ENCODE measurements around the gene IL10RA. TPM values are rescaled to one million over a fixed set of nuclear protein-coding genes. Genes with fewer than 3 reads are reported as not detected.

The IL10RA gene
- total and polyA plus RNA-seq, 9 of the 15 experiments (the other 6 are each of a cell fraction or from before 2014, with no cell fraction given), result 0.17 to 17.3 (median 2.9) TPM

DNA sequence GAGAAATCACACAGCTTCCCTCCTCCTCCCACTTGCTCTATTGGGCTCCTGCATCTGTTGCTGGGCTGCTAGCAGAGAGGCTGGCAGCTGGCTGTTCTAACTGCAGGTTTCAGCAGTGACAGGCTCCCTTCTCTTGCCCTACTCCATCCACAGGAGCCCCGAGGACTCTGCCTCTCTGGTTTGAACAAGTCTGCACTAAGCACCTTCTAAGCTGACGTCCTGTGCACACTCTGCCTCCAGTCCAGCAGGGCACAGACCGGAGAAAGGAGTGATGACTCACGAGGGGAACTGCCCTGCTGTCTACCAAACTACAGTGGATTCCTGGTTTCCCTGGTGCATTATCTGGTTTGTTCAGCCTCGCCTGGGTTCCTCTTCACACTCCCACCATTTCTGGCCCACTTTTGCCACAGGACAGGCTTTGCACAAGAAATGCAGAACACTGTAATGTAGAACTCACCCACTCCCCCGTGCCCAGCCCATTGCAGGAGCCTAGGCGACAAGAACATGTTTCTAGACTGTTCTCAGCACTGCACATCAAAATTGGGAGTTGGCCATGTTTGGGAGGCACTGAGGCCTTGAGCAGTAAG is 26.0 kb downstream of the IL10RA start (continued):
- TF ChIP-seq, protein P1, sequence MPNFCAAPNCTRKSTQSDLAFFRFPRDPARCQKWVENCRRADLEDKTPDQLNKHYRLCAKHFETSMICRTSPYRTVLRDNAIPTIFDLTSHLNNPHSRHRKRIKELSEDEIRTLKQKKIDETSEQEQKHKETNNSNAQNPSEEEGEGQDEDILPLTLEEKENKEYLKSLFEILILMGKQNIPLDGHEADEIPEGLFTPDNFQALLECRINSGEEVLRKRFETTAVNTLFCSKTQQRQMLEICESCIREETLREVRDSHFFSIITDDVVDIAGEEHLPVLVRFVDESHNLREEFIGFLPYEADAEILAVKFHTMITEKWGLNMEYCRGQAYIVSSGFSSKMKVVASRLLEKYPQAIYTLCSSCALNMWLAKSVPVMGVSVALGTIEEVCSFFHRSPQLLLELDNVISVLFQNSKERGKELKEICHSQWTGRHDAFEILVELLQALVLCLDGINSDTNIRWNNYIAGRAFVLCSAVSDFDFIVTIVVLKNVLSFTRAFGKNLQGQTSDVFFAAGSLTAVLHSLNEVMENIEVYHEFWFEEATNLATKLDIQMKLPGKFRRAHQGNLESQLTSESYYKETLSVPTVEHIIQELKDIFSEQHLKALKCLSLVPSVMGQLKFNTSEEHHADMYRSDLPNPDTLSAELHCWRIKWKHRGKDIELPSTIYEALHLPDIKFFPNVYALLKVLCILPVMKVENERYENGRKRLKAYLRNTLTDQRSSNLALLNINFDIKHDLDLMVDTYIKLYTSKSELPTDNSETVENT (CRISPR knock-in tag; IDR thresholded peaks at IDR 0.05), result no peak
- TF ChIP-seq RBM14 (IDR thresholded peaks at IDR 0.05; ENCODE audit: borderline replicate concordance, insufficient read depth, low read depth, low read length), result no peak
- no peak for TF ChIP-seq KLF1 (tag; IDR thresholded peaks at IDR 0.05)
- TF ChIP-seq, protein P2, sequence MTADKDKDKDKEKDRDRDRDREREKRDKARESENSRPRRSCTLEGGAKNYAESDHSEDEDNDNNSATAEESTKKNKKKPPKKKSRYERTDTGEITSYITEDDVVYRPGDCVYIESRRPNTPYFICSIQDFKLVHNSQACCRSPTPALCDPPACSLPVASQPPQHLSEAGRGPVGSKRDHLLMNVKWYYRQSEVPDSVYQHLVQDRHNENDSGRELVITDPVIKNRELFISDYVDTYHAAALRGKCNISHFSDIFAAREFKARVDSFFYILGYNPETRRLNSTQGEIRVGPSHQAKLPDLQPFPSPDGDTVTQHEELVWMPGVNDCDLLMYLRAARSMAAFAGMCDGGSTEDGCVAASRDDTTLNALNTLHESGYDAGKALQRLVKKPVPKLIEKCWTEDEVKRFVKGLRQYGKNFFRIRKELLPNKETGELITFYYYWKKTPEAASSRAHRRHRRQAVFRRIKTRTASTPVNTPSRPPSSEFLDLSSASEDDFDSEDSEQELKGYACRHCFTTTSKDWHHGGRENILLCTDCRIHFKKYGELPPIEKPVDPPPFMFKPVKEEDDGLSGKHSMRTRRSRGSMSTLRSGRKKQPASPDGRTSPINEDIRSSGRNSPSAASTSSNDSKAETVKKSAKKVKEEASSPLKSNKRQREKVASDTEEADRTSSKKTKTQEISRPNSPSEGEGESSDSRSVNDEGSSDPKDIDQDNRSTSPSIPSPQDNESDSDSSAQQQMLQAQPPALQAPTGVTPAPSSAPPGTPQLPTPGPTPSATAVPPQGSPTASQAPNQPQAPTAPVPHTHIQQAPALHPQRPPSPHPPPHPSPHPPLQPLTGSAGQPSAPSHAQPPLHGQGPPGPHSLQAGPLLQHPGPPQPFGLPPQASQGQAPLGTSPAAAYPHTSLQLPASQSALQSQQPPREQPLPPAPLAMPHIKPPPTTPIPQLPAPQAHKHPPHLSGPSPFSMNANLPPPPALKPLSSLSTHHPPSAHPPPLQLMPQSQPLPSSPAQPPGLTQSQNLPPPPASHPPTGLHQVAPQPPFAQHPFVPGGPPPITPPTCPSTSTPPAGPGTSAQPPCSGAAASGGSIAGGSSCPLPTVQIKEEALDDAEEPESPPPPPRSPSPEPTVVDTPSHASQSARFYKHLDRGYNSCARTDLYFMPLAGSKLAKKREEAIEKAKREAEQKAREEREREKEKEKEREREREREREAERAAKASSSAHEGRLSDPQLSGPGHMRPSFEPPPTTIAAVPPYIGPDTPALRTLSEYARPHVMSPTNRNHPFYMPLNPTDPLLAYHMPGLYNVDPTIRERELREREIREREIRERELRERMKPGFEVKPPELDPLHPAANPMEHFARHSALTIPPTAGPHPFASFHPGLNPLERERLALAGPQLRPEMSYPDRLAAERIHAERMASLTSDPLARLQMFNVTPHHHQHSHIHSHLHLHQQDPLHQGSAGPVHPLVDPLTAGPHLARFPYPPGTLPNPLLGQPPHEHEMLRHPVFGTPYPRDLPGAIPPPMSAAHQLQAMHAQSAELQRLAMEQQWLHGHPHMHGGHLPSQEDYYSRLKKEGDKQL (CRISPR knock-in tag; IDR thresholded peaks at IDR 0.05; ENCODE audit: borderline replicate concordance), result no peak
- peak; percentile 38; the same call in 1 of the 2 replicates for TF ChIP-seq C11orf30 (IDR thresholded peaks at IDR 0.05; ENCODE audit: low read depth)
- TF ChIP-seq SRF (CRISPR knock-in tag; IDR thresholded peaks at IDR 0.05), result peak in 1 of 2 experiments; percentile 31; a peak in 1 of 4 replicates
- TF ChIP-seq, protein P3, sequence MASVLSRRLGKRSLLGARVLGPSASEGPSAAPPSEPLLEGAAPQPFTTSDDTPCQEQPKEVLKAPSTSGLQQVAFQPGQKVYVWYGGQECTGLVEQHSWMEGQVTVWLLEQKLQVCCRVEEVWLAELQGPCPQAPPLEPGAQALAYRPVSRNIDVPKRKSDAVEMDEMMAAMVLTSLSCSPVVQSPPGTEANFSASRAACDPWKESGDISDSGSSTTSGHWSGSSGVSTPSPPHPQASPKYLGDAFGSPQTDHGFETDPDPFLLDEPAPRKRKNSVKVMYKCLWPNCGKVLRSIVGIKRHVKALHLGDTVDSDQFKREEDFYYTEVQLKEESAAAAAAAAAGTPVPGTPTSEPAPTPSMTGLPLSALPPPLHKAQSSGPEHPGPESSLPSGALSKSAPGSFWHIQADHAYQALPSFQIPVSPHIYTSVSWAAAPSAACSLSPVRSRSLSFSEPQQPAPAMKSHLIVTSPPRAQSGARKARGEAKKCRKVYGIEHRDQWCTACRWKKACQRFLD (CRISPR knock-in tag; IDR thresholded peaks at IDR 0.05), result no peak
- TF ChIP-seq HOXB6 (CRISPR knock-in tag; IDR thresholded peaks at IDR 0.05; ENCODE audit: borderline replicate concordance), result no peak
- TF ChIP-seq ZFP30 (CRISPR knock-in tag; IDR thresholded peaks at IDR 0.05; ENCODE audit: borderline replicate concordance), result no peak
- TF ChIP-seq, protein P4, sequence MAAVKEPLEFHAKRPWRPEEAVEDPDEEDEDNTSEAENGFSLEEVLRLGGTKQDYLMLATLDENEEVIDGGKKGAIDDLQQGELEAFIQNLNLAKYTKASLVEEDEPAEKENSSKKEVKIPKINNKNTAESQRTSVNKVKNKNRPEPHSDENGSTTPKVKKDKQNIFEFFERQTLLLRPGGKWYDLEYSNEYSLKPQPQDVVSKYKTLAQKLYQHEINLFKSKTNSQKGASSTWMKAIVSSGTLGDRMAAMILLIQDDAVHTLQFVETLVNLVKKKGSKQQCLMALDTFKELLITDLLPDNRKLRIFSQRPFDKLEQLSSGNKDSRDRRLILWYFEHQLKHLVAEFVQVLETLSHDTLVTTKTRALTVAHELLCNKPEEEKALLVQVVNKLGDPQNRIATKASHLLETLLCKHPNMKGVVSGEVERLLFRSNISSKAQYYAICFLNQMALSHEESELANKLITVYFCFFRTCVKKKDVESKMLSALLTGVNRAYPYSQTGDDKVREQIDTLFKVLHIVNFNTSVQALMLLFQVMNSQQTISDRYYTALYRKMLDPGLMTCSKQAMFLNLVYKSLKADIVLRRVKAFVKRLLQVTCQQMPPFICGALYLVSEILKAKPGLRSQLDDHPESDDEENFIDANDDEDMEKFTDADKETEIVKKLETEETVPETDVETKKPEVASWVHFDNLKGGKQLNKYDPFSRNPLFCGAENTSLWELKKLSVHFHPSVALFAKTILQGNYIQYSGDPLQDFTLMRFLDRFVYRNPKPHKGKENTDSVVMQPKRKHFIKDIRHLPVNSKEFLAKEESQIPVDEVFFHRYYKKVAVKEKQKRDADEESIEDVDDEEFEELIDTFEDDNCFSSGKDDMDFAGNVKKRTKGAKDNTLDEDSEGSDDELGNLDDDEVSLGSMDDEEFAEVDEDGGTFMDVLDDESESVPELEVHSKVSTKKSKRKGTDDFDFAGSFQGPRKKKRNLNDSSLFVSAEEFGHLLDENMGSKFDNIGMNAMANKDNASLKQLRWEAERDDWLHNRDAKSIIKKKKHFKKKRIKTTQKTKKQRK (IDR thresholded peaks at IDR 0.05; ENCODE audit: borderline replicate concordance, low read depth, low read length), result no peak
- no peak for TF ChIP-seq ZNF217 (CRISPR knock-in tag; IDR thresholded peaks at IDR 0.05)
- no peak for TF ChIP-seq BDP1 (IDR thresholded peaks at IDR 0.05; ENCODE audit: insufficient read depth, insufficient read length)
- no peak for TF ChIP-seq CSDE1 (IDR thresholded peaks at IDR 0.05)
- no peak for TF ChIP-seq NR2C2 (CRISPR knock-in tag; IDR thresholded peaks at IDR 0.05)
- TF ChIP-seq NR2C2 (tag; IDR thresholded peaks at IDR 0.05), result no peak
